ENCODE measurements around the gene WDR49.

DNA sequence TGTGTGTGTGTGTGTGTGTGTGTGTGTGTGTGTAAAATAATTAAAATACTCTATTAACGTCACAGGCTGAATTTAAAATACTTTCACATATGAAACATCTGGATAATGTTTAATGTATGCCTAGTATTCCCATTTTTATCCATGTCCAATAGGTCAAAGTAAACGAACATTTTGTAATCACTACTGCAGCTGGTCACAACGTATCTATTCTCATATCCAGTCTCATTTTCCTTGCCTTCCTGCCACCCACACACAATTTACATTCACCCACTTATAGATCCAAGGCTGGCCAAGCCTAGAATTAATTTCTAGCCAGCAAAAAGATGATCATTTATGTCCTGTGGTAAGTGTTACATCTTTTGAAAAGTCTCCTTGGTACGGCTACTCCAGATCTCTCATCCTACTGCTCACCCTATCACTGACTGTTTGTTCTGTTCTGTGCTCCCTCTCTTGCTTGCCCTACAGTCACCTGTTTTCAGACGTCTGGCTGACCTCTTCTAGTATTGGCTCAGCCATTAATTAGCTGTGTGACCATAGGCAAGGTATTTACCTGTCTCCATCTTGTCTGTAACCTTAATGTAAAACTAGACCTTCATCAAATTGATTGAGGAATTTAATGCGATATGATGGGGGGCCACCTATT, 197.5 kb downstream of the WDR49 start:
- TF ChIP-seq, protein P1, sequence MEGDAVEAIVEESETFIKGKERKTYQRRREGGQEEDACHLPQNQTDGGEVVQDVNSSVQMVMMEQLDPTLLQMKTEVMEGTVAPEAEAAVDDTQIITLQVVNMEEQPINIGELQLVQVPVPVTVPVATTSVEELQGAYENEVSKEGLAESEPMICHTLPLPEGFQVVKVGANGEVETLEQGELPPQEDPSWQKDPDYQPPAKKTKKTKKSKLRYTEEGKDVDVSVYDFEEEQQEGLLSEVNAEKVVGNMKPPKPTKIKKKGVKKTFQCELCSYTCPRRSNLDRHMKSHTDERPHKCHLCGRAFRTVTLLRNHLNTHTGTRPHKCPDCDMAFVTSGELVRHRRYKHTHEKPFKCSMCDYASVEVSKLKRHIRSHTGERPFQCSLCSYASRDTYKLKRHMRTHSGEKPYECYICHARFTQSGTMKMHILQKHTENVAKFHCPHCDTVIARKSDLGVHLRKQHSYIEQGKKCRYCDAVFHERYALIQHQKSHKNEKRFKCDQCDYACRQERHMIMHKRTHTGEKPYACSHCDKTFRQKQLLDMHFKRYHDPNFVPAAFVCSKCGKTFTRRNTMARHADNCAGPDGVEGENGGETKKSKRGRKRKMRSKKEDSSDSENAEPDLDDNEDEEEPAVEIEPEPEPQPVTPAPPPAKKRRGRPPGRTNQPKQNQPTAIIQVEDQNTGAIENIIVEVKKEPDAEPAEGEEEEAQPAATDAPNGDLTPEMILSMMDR (IDR thresholded peaks at IDR 0.05; ENCODE audit: insufficient read depth, low read depth, low read length): no peak
- no peak for TF ChIP-seq EZH2 (IDR thresholded peaks at IDR 0.05; ENCODE audit: insufficient read depth, low read length)

Measured in astrocyte (in vitro differentiated cells and primary cell).